GM18520 (cell line): ENCODE data around the gene GPR137.
"Not testable (repeated sequence)": the region's sequence is repeated elsewhere in the genome, so short reads cannot be mapped to it uniquely, and the experiment has no call there.

Source experiments
- ATAC-seq: cut with Tn5 transposase; IDR thresholded peaks from one replicate; pipeline ENCODE4 v1.9.1; 2021; ENCODE audit not compliant: unreplicated experiment

GPR137 gene

GRCh38 chr11:64284962-64285884 lies at the start of gene GPR137:
GPR137 (plus strand) TSS chr11:64285848; CDS start chr11:64286525, 677 bp downstream.
- peak; percentile 61 for ATAC-seq

GRCh38 chr11:64237484-64237951 lies 48.1 kb upstream of the GPR137 start:
- ATAC-seq: no peak

GRCh38 chr11:64238076-64238475 lies 47.6 kb upstream of the GPR137 start:
- no peak for ATAC-seq

- no peak for ATAC-seq
Observed at GRCh38 chr11:64238999-64239398, 46.6 kb upstream of the GPR137 start.

GRCh38 chr11:64239662-64240434 lies 45.8 kb upstream of the GPR137 start:
- ATAC-seq: no peak

- peak; percentile 55 for ATAC-seq
Observed at GRCh38 chr11:64240435-64241240, 45.0 kb upstream of the GPR137 start, which contains the start of gene FKBP2. FKBP2 (plus strand) TSS chr11:64241095; CDS start chr11:64242388, 1,293 bp downstream.

GRCh38 chr11:64241241-64241490 lies 44.5 kb upstream of the GPR137 start:
- peak; percentile 48 for ATAC-seq

- peak; percentile 5 for ATAC-seq
Observed at GRCh38 chr11:64241491-64242374, 43.9 kb upstream of the GPR137 start.

GRCh38 chr11:64243236-64243854 lies 42.3 kb upstream of the GPR137 start:
- ATAC-seq: no peak

GRCh38 chr11:64244107-64244506 lies 41.5 kb upstream of the GPR137 start:
- no peak for ATAC-seq

- no peak for ATAC-seq
Observed at GRCh38 chr11:64244966-64245365, 40.7 kb upstream of the GPR137 start.

GRCh38 chr11:64245401-64245796 lies 40.2 kb upstream of the GPR137 start:
- no peak for ATAC-seq

- no peak for ATAC-seq
Observed at GRCh38 chr11:64245797-64246620, 39.6 kb upstream of the GPR137 start.

- ATAC-seq: not testable (repeated sequence)
Observed at GRCh38 chr11:64246621-64246870, 39.1 kb upstream of the GPR137 start.

GRCh38 chr11:64246871-64247728 lies 38.5 kb upstream of the GPR137 start, which contains the start of gene PPP1R14B:
PPP1R14B (minus strand) TSS chr11:64246943; CDS start chr11:64246673, 270 bp downstream.
- ATAC-seq: no peak

- ATAC-seq: no peak
Observed at GRCh38 chr11:64247729-64248531, 37.7 kb upstream of the GPR137 start.

- ATAC-seq: no peak
Observed at GRCh38 chr11:64248578-64248977, 37.1 kb upstream of the GPR137 start.
